ENCODE results near the gene HTR2B.
"Not testable (repeated sequence)": the region's sequence is repeated elsewhere in the genome, so short reads cannot be mapped to it uniquely, and the experiment has no call there.

The HTR2B gene

GRCh38 chr2:231115651-231116050 lies 9.2 kb downstream of the HTR2B start:
- no peak overlapping the region for H3K4me3 ChIP-seq (ENCODE audit: low read depth, low read length)
- no peak for TF ChIP-seq CTCF (IDR thresholded peaks at IDR 0.05; ENCODE audit: borderline replicate concordance, insufficient read depth, low read depth, low read length)

GRCh38 chr2:231113489-231113888 lies 11.4 kb downstream of the HTR2B start:
- H3K4me3 ChIP-seq (ENCODE audit: low read depth, low read length) = no peak overlapping the region
- no peak for TF ChIP-seq CTCF (IDR thresholded peaks at IDR 0.05; ENCODE audit: borderline replicate concordance, insufficient read depth, low read depth, low read length)

GRCh38 chr2:231111987-231112386 lies 12.9 kb downstream of the HTR2B start:
- TF ChIP-seq CTCF (IDR thresholded peaks at IDR 0.05; ENCODE audit: borderline replicate concordance, insufficient read depth, low read depth, low read length) = no peak
- H3K4me3 ChIP-seq (ENCODE audit: low read depth, low read length) = no peak overlapping the region

- TF ChIP-seq CTCF (IDR thresholded peaks at IDR 0.05; ENCODE audit: borderline replicate concordance, insufficient read depth, low read depth, low read length) = no peak
- no peak overlapping the region for H3K4me3 ChIP-seq (ENCODE audit: low read depth, low read length)
Measured at GRCh38 chr2:231110551-231110950, 14.3 kb downstream of the HTR2B start.

- H3K4me3 ChIP-seq (ENCODE audit: low read depth, low read length) = no peak overlapping the region
- peak; percentile 69; the same call in 1 of the 2 replicates for TF ChIP-seq CTCF (IDR thresholded peaks at IDR 0.05; ENCODE audit: borderline replicate concordance, insufficient read depth, low read depth, low read length)
Measured at GRCh38 chr2:231104115-231104713, 20.6 kb downstream of the HTR2B start.

GRCh38 chr2:231102772-231103171 lies 22.1 kb downstream of the HTR2B start:
- TF ChIP-seq CTCF (IDR thresholded peaks at IDR 0.05; ENCODE audit: borderline replicate concordance, insufficient read depth, low read depth, low read length) = no peak
- H3K4me3 ChIP-seq (ENCODE audit: low read depth, low read length) = no peak overlapping the region

GRCh38 chr2:231100990-231101389 lies 23.9 kb downstream of the HTR2B start:
- no peak overlapping the region for H3K4me3 ChIP-seq (ENCODE audit: low read depth, low read length)
- TF ChIP-seq CTCF (IDR thresholded peaks at IDR 0.05; ENCODE audit: borderline replicate concordance, insufficient read depth, low read depth, low read length) = no peak

GRCh38 chr2:231100321-231100720 lies 24.5 kb downstream of the HTR2B start:
- H3K4me3 ChIP-seq (ENCODE audit: low read depth, low read length) = not testable (repeated sequence)

All from GM12875 (cell line).